Measurements from ENCODE around the gene CHST3.

DNA sequence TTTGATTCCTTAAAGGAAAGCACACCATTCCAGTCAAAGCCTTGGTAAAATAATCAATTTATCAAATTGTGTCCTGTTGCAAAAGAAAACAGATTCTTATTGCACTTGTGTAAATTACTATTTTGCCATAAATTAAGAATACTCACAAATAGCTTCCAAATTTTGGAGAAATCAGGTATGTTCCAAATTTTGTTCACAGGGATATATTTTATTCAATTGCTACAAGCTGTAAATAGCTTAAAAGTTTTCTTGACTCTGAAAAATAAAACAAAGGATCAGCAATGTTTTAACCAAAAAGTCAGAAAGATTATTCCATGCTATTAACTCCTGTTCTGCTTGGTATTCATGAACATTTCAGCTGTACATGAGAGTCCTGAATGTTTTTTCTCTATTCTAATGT is 47.4 kb upstream of the CHST3 start:
- TF ChIP-seq, protein P1, sequence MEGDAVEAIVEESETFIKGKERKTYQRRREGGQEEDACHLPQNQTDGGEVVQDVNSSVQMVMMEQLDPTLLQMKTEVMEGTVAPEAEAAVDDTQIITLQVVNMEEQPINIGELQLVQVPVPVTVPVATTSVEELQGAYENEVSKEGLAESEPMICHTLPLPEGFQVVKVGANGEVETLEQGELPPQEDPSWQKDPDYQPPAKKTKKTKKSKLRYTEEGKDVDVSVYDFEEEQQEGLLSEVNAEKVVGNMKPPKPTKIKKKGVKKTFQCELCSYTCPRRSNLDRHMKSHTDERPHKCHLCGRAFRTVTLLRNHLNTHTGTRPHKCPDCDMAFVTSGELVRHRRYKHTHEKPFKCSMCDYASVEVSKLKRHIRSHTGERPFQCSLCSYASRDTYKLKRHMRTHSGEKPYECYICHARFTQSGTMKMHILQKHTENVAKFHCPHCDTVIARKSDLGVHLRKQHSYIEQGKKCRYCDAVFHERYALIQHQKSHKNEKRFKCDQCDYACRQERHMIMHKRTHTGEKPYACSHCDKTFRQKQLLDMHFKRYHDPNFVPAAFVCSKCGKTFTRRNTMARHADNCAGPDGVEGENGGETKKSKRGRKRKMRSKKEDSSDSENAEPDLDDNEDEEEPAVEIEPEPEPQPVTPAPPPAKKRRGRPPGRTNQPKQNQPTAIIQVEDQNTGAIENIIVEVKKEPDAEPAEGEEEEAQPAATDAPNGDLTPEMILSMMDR (IDR thresholded peaks at IDR 0.05), result no peak
- TF ChIP-seq, protein P2, sequence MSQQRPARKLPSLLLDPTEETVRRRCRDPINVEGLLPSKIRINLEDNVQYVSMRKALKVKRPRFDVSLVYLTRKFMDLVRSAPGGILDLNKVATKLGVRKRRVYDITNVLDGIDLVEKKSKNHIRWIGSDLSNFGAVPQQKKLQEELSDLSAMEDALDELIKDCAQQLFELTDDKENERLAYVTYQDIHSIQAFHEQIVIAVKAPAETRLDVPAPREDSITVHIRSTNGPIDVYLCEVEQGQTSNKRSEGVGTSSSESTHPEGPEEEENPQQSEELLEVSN (IDR thresholded peaks at IDR 0.05; ENCODE audit: borderline replicate concordance, low read depth), result no peak
- TF ChIP-seq, protein P3, sequence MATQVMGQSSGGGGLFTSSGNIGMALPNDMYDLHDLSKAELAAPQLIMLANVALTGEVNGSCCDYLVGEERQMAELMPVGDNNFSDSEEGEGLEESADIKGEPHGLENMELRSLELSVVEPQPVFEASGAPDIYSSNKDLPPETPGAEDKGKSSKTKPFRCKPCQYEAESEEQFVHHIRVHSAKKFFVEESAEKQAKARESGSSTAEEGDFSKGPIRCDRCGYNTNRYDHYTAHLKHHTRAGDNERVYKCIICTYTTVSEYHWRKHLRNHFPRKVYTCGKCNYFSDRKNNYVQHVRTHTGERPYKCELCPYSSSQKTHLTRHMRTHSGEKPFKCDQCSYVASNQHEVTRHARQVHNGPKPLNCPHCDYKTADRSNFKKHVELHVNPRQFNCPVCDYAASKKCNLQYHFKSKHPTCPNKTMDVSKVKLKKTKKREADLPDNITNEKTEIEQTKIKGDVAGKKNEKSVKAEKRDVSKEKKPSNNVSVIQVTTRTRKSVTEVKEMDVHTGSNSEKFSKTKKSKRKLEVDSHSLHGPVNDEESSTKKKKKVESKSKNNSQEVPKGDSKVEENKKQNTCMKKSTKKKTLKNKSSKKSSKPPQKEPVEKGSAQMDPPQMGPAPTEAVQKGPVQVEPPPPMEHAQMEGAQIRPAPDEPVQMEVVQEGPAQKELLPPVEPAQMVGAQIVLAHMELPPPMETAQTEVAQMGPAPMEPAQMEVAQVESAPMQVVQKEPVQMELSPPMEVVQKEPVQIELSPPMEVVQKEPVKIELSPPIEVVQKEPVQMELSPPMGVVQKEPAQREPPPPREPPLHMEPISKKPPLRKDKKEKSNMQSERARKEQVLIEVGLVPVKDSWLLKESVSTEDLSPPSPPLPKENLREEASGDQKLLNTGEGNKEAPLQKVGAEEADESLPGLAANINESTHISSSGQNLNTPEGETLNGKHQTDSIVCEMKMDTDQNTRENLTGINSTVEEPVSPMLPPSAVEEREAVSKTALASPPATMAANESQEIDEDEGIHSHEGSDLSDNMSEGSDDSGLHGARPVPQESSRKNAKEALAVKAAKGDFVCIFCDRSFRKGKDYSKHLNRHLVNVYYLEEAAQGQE (IDR thresholded peaks at IDR 0.05), result no peak
- no peak for TF ChIP-seq CHD4 (IDR thresholded peaks at IDR 0.05; ENCODE audit: borderline replicate concordance)
- TF ChIP-seq ESRRA (IDR thresholded peaks at IDR 0.05; ENCODE audit: borderline replicate concordance, low read length), result no peak
- TF ChIP-seq RAD21 (conservative IDR thresholded peaks at IDR 0.05 in 1 of 2, IDR thresholded peaks at IDR 0.05 in 1 of 2), result no peak
- no peak for TF ChIP-seq EP300 (IDR thresholded peaks at IDR 0.05)
- TF ChIP-seq HOXA7 (CRISPR knock-in tag; IDR thresholded peaks at IDR 0.05), result no peak
- no peak for TF ChIP-seq MYC (IDR thresholded peaks at IDR 0.05; ENCODE audit: borderline replicate concordance, low read length)

Data from A549 (cell line).